Esophagus squamous epithelium (tissue), 4 donors: ENCODE results near the gene GGCT.

Experiments
- POLR2A ChIP-seq, 4 donors: fragments of 450-650 bp; IDR thresholded peaks; one replicate each; pipeline ENCODE4 v1.6.1; 2017; ENCODE audit warnings: antibody characterized with exemption in 4 of 4, mild to moderate bottlenecking in 4 of 4, moderate library complexity in 3 of 4
- TF ChIP-seq, protein P1 (sequence below), 6 experiments: fragments of 450-650 bp in 4 of 6; fragments of 200-600 bp in 2 of 6; sonication (generic) in 2 of 6; IDR thresholded peaks; one replicate each; pipeline ENCODE4 v1.5.1; 2016 to 2019; ENCODE audit warnings: antibody characterized with exemption in 6 of 6, mild to moderate bottlenecking in 4 of 6, moderate library complexity in 4 of 6

DNA sequence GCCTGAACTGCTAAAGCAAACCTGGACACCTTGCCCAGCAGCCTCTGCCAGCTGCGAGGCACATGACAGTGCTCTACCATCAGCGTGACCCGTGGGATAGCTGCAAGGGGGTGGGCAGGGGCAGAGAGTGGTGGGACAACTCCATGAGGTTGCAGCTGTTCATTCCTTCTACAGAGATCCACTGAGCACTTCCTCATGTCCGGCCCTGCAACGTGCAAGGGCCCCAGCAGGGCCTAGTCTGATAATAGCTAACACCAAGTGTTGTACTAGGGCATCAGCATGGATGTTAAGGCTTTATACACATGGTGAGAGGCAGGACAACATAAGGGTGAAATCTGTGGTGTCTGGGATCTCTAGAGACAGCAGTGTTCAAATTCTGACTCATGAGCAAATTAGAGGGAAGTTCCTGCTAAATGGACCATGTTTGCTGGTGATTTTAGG is 40.4 kb downstream of the GGCT start:
- TF ChIP-seq, protein P1, sequence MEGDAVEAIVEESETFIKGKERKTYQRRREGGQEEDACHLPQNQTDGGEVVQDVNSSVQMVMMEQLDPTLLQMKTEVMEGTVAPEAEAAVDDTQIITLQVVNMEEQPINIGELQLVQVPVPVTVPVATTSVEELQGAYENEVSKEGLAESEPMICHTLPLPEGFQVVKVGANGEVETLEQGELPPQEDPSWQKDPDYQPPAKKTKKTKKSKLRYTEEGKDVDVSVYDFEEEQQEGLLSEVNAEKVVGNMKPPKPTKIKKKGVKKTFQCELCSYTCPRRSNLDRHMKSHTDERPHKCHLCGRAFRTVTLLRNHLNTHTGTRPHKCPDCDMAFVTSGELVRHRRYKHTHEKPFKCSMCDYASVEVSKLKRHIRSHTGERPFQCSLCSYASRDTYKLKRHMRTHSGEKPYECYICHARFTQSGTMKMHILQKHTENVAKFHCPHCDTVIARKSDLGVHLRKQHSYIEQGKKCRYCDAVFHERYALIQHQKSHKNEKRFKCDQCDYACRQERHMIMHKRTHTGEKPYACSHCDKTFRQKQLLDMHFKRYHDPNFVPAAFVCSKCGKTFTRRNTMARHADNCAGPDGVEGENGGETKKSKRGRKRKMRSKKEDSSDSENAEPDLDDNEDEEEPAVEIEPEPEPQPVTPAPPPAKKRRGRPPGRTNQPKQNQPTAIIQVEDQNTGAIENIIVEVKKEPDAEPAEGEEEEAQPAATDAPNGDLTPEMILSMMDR (IDR thresholded peaks at IDR 0.05) = no peak
- TF ChIP-seq POLR2A (IDR thresholded peaks at IDR 0.05) = no peak
